K562 (cell line): ENCODE results near the gene CSNK1A1. TPM values are rescaled to one million over a fixed set of nuclear protein-coding genes. Genes with fewer than 3 reads are reported as not detected.

Experiments
- ASH1L ChIP-seq: fragments of 450-650 bp; IDR thresholded peaks from 2 replicates; pipeline ENCODE4 v1.6.1; 2018; ENCODE audit warnings: borderline replicate concordance, mild to moderate bottlenecking, low read depth; ENCODE audit not compliant: partially characterized antibody
- C11orf30 ChIP-seq: fragments of 450-650 bp; IDR thresholded peaks from 2 replicates; pipeline ENCODE4 v1.6.1; 2016; ENCODE audit warnings: low read depth, mild to moderate bottlenecking
- CREB1 ChIP-seq, 2 experiments: sonication (generic) in 1 of 2; formaldehyde crosslinking in 1 of 2; IDR thresholded peaks; 2 replicates each; pipeline versions ENCODE4 v1.6.1 to v1.8.0; 2012 to 2022; ENCODE audit warnings: inconsistent platforms in 1 of 2, mild to moderate bottlenecking in 1 of 2, missing genetic modification reagents in 1 of 2, moderate library complexity in 1 of 2
- GATAD2B ChIP-seq: fragments of 450-650 bp; IDR thresholded peaks from 2 replicates; pipeline ENCODE4 v1.6.1; 2017; ENCODE audit warnings: mild to moderate bottlenecking, borderline replicate concordance
- KAT7 ChIP-seq: sonication (generic); formaldehyde crosslinking; IDR thresholded peaks from 2 replicates; pipeline ENCODE4 v1.8.0; 2022; ENCODE audit warnings: missing genetic modification reagents, mild to moderate bottlenecking, borderline replicate concordance
- NR3C1 ChIP-seq: sonication (generic); formaldehyde crosslinking; IDR thresholded peaks from 2 replicates; pipeline ENCODE4 v1.8.1; 2022; ENCODE audit warnings: missing genetic modification reagents
- RUNX1 ChIP-seq: sonication (generic); IDR thresholded peaks from 2 replicates; pipeline ENCODE4 v1.6.1; 2016; ENCODE audit warnings: antibody characterized with exemption, low read depth
- SFPQ ChIP-seq: fragments of 200-400 bp; formaldehyde crosslinking; IDR thresholded peaks from 2 replicates; pipeline ENCODE4 v1.6.1; 2017; ENCODE audit warnings: mild to moderate bottlenecking, low read depth, low read length, moderate library complexity
- TRIM24 ChIP-seq, 2 experiments: fragments of 450-650 bp; IDR thresholded peaks; 2 replicates each; pipeline ENCODE4 v1.6.1; 2016
- U2AF1 ChIP-seq: fragments of 200-400 bp; formaldehyde crosslinking; optimal IDR thresholded peaks from 2 replicates; pipeline ENCODE3; 2017; ENCODE audit warnings: mild to moderate bottlenecking, low read depth, low read length, moderate library complexity
- ZBTB7A ChIP-seq: IDR thresholded peaks from 2 replicates; pipeline ENCODE4 v1.6.1; 2011; ENCODE audit warnings: low read depth, mild to moderate bottlenecking, low read length, moderate library complexity, borderline replicate concordance; ENCODE audit not compliant: control insufficient read depth
- ZFP91 ChIP-seq: sonication (generic); formaldehyde crosslinking; IDR thresholded peaks from 2 replicates; pipeline ENCODE4 v1.8.0; 2022; ENCODE audit warnings: mild to moderate bottlenecking, missing genetic modification reagents
- ZNF354B ChIP-seq: fragments of 250-450 bp; sonication (Bioruptor Pico); IDR thresholded peaks from 2 replicates; pipeline ENCODE4 v1.4.0; 2020
- ZNF41 ChIP-seq: fragments of 250-450 bp; sonication (Bioruptor Pico); conservative IDR thresholded peaks from 2 replicates; pipeline ENCODE4 v1.4.0; 2020; ENCODE audit warnings: mild to moderate bottlenecking
- ZNF583 ChIP-seq: fragments of 250-450 bp; sonication (Bioruptor Pico); IDR thresholded peaks from 2 replicates; pipeline ENCODE4 v1.4.0; 2020
- polyA plus RNA-seq, 8 experiments: library from polyadenylated mRNA; depleted of rRNA in 4 of 8; stranded (reverse) in 5 of 8; unstranded in 3 of 8; fragments of >200 nt; fragmentation: Nextera tagmentation in 2 of 8; fragmentation: Illumina TruSeq in 1 of 8; extraction: Ambion mirVana in 2 of 8; extraction: Trizol in 1 of 8; gene quantifications; 2 replicates each; pipeline versions ENCODE4 v1.2.1 to v1.2.3, GENCODE V29; 2011 to 2014; ENCODE audit warnings: inconsistent platforms in 1 of 8, missing spikeins in 1 of 8
- total RNA-seq, 7 experiments: library from RNA; depleted of rRNA in 6 of 7; stranded (reverse); fragments of >200 nt in 6 of 7; fragmentation: Illumina TruSeq in 2 of 7; extraction: Trizol in 2 of 7; gene quantifications; 2 replicates each; pipeline versions ENCODE4 v1.2.1 to v1.2.3, GENCODE V29; 2011 to 2021; ENCODE audit warnings: low replicate concordance in 1 of 7

CSNK1A1 gene
- total and polyA plus RNA-seq, 9 of the 15 experiments (the other 6 are each of a cell fraction or from before 2014, with no cell fraction given), result 49.1 to 196 (median 154) TPM

GRCh38 chr5:149549461-149550267 lies 1.6 kb downstream of the CSNK1A1 start (continued):
- TF ChIP-seq ZNF41 (CRISPR knock-in tag) (no peak), KAT7 (CRISPR knock-in tag) (peak; percentile 58; the same call in 1 of the 2 replicates), TRIM24 (IDR thresholded peaks at IDR 0.05) (no peak), SFPQ (no peak), ASH1L (no peak), U2AF1 (no peak), ZNF354B (CRISPR knock-in tag) (no peak), GATAD2B (no peak), RUNX1 (no peak), ZNF583 (CRISPR knock-in tag) (no peak), NR3C1 (CRISPR knock-in tag) (no peak), ZFP91 (CRISPR knock-in tag) (no peak), ZBTB7A (no peak), C11orf30 (no peak), CREB1 (IDR thresholded peaks at IDR 0.05) (0 out of 2 replicates have a peak, but pooled peaks have one; percentile 28), CREB1 (CRISPR knock-in tag; IDR thresholded peaks at IDR 0.05) (no peak)
